IPS-18c (cell line): ENCODE measurements around the gene ZC2HC1C.
"Not testable (repeated sequence)": the region's sequence is repeated elsewhere in the genome, so short reads cannot be mapped to it uniquely, and the experiment has no call there.

ENCODE experiments used
- H3K4me3 ChIP-seq: 2 replicates; pipeline ENCODE4 v1.7.0; 2013; ENCODE audit warnings: low read depth, mild to moderate bottlenecking, low read length, moderate library complexity; ENCODE audit not compliant: insufficient read depth
- H3K9me3 ChIP-seq: one replicate; pipeline ENCODE4 v1.6.1; 2013; ENCODE audit warnings: mild to moderate bottlenecking, low read length, moderate library complexity; ENCODE audit not compliant: control insufficient read depth, insufficient read depth

The ZC2HC1C gene

GRCh38 chr14:75119056-75119455 is 49.6 kb downstream of the ZC2HC1C start:
- no peaks in the 10 kb centered on the region for H3K9me3 ChIP-seq
- no peak overlapping the region for H3K4me3 ChIP-seq

GRCh38 chr14:75120541-75121291 is 51.3 kb downstream of the ZC2HC1C start:
- Histone ChIP-seq H3K9me3 (no peaks in the 10 kb centered on the region), H3K4me3 (no peak overlapping the region)

- Histone ChIP-seq H3K9me3 (no peaks in the 10 kb centered on the region), H3K4me3 (no peak overlapping the region)
These were observed 52.1 kb downstream of the ZC2HC1C start for GRCh38 chr14:75121552-75121951.

GRCh38 chr14:75123991-75124390 is 54.5 kb downstream of the ZC2HC1C start:
- Histone ChIP-seq H3K4me3 (no peak overlapping the region), H3K9me3 (no peaks in the 10 kb centered on the region)

- Histone ChIP-seq H3K4me3 (peak overlapping the region; percentile 82), H3K9me3 (no peaks in the 10 kb centered on the region)
These were observed 56.2 kb downstream of the ZC2HC1C start for GRCh38 chr14:75125617-75126016.

- H3K4me3 ChIP-seq, result peak overlapping the region; percentile 82
- no peaks in the 10 kb centered on the region for H3K9me3 ChIP-seq
These were observed 56.7 kb downstream of the ZC2HC1C start for GRCh38 chr14:75126121-75126544.

GRCh38 chr14:75126679-75127473 is 57.4 kb downstream of the ZC2HC1C start, which contains the start of gene NEK9:
Gene NEK9 (minus strand): TSS chr14:75127048. CDS start chr14:75126921, 127 bp downstream.
- H3K9me3 ChIP-seq, result no peaks in the 10 kb centered on the region
- H3K4me3 ChIP-seq, result peak within 1 kb of the TSS; percentile 82

GRCh38 chr14:75127474-75127820 is 58.0 kb downstream of the ZC2HC1C start:
- H3K9me3 ChIP-seq, result not testable (repeated sequence)
- peak overlapping the region; percentile 82 for H3K4me3 ChIP-seq

- no peaks in the 10 kb centered on the region for H3K9me3 ChIP-seq
- H3K4me3 ChIP-seq, result peak overlapping the region; percentile 82
These were observed 58.6 kb downstream of the ZC2HC1C start for GRCh38 chr14:75127903-75128595.

- no peaks in the 10 kb centered on the region for H3K9me3 ChIP-seq
- H3K4me3 ChIP-seq, result no peak overlapping the region
These were observed 59.2 kb downstream of the ZC2HC1C start for GRCh38 chr14:75128596-75128990.
